ENCODE data around the gene ORAI2.
"Not testable (repeated sequence)": the region's sequence is repeated elsewhere in the genome, so short reads cannot be mapped to it uniquely, and the experiment has no call there.

The ORAI2 gene

DNA sequence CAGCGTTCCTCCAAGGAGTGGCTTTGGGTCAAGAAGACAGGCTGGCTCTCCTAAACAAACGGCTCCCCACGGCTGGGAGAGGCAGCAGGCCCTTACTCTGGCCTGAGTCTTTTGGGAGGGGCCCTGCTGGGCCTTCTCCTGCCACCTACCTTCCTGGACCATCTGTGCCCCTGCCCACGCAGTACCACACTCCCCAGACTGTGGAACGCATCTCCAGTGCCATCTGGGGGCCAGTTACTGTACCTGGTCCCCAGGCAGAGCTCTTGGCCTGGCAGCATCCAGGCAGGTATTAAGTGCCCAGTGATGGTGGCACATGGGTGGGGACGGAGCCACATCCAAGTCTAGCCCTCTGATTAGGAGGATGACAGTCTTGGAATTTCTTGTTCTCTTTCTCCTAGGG lies 16.9 kb downstream of the ORAI2 start:
- no peak for DNase-seq

GRCh38 chr7:102451371-102452054 lies 18.1 kb downstream of the ORAI2 start:
- no peak for DNase-seq

- DNase-seq = no peak
Observed at GRCh38 chr7:102452451-102452850, 19.1 kb downstream of the ORAI2 start.

DNA sequence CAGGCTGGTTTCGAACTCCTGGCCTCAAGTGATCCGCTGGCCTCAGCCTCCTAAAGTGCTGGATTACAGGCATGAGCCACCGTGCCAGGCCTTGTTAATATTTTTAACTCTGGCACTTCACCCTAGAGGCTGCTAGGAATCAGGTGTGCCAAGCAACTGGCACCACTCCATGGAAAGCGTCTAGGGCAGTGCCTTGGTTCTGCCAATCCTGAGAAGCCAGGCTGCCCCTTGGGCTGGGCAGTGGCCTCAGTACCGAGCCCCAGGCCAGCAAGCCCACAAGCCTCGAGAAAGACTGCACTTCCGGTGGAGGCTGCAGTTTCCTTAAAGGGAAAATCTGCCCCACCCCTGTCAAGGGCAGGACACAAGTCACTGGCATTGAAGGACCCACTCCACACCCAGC lies 19.9 kb downstream of the ORAI2 start:
- no peak for DNase-seq

DNA sequence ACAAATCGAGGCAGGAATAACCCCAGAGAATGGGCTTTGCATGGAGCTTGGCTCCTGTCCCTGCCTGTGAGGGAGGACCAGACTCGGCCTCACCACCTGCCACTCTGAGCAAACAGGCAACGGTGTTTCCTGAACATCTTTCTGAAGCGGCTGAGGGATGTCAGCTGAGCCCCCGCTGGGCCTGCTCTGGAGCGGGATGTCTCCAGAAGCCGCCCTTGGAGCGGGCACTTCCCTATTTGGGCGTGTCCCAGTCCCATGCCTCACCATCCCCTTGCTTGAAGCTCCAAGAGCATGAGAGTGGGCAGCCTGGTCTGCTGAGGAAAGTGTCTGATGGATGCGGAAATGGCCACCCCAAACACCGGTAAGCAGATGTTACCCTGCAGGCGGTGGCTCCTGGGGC lies 21.1 kb downstream of the ORAI2 start:
- DNase-seq = no peak

DNA sequence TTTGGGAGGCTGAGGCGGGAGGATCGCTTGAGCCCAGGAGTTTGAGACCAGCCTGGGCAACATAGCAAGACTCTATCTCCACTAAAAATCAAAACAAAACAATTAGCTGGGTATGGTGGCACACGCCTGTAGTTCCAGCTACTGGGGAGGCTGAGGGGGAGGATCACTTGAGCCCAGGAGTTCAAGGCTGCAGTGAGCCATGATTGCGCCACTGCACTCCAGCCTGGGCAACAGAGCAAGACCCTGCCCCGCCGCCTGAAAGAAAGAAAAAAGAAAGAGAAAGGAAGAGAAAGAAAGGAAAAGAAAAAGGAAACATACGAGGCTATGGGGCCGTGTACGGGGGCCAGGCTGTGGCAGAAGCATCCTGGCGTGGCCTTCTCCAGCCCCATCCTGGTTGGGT lies 21.6 kb downstream of the ORAI2 start:
- DNase-seq = not testable (repeated sequence)

- no peak for DNase-seq
Observed at GRCh38 chr7:102455596-102455995, 22.2 kb downstream of the ORAI2 start.

DNA sequence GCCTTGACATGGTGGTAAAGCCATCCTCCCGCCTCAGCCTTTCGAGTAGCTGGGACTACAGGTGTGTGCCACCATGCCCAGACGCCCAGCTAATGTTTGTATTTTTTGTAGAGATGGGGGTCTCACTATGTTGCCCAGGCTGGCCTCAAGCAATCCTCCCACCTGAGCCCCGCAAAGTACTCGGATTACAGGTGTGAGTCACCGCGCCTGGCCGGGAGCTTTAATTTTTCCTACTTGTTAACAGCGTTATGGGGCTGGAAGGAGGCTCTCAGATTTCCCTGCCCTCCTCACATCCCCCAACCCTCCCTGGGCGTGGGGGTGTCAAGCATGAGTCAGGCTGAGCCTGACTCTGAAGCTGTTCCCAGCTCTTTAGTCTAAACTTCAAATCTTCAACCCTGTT lies 23.0 kb downstream of the ORAI2 start:
- DNase-seq = no peak

DNA sequence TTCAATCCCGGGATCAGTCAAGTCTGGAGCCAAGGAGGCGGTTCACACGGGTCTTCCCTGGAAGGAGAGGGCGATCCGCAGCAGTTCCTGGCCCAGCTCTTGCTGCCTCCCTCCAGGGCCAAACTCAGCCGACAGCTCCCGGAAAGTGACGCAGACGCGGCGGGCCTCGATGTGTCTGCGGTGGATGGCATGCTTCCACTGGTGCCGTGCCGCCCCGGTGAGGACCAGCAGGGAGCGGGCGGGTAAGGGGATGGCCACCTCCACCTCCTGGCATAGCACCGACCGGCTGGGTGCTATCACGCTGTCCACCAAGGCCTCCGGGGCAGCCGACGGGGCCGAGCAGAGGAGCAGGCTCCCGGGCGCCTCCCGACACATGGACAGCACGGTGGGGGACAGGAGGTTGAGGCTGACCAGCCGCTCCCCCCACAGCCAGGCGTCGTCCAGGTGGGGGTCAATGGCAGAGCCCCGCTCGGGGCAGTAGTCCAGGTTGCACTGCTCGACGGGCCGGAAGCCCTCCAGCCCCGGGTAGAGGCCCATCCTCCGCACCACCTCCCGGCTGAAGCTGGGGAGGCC lies 24.1 kb downstream of the ORAI2 start:
- no peak for DNase-seq

DNA sequence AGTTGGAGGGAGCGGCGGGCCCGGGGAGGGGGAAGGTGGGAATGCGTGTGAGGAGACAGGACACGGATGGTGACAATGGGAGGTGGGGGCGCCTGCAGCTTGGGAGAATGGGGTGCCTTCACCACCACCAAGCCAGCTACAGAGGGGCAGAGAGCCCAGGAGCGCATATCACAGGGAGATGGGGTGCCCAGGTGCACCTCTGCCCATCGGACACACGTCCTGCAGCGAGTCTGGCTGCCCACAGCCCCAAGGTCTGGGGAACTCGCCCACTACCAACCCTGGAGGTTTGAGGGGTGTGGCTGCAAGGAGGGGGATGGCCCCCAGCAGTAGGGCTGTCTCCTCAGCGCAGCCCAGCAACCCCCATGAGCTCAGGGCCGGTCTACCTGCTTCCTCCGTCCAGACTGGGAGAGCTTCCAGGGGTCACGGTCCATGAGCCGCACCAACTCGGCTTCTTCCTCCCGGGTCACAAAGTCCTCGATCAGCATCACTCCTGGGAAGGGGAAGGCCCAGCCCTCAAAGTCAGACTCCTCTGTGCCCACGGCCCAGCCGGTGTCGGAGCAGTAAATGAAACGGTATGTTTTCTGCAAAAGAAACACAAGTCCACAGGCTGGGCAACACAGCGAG lies 26.0 kb downstream of the ORAI2 start:
- DNase-seq = no peak

DNA sequence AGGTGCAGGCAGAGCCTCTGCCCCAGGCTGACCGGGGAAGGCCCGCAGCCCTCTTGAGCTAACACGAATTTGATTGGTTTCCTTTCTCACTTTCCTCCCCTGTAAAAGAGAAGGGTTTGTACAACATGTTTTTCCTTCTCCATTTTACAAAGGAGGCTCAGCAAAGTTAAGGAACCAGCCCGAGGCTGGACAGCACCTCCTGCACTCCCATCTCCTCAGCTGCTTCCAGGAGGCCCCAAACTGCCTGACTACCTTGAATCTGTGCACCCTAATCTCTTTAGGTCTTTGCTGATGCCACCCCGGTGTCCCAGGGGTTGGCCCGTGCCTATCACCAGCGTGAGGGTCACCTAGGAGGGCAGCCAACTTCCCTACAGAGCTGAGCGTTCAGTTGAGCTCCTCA lies 27.1 kb downstream of the ORAI2 start:
- DNase-seq = no peak

DNA sequence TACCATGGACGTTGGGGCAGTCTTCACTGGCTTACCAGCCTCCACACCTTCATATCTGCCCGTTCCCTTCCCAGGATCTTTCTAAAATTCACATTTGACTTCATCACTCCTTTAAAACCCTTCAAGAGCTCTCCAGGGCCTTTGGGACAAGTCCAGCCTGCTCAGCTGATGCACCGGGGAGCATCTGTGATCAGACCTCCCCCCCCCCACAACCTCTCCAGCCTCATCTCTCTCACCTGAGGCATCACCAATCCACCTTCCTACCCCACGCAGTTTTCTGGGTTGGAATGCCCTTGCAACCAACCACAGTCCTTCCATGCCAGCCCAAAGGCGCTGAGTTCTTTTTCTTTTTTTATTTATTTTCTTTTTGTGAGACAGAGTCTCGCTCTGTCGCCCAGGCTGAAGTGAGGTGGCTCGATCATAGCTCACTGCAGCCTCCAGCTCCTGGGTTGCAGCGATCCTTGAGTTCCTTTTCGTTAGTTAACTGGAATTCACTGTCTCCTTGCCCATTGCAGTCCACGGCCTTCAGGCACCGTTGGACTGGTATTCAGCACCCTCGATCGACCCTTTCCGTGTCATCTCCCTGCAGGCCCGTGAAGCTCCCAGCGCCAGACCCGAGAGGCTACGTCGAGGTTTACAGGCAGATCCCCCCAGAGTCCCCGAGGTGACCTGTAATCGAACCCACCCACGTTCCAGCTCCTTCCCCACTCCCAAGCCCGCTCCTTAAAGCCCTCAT lies 30.6 kb downstream of the ORAI2 start:
- no peak for DNase-seq

GRCh38 chr7:102464577-102465280 lies 31.4 kb downstream of the ORAI2 start, which contains the start of the genes ALKBH4 and LRWD1:
Gene ALKBH4, minus strand, starts transcription at chr7:102464863. Its CDS starts 27 bp downstream, at chr7:102464836.
Gene LRWD1, plus strand, starts transcription at chr7:102464984. Its CDS starts 97 bp downstream, at chr7:102465081.
- peak; percentile 60 for DNase-seq

GRCh38 chr7:102466097-102466496 lies 32.7 kb downstream of the ORAI2 start:
- DNase-seq = no peak

DNA sequence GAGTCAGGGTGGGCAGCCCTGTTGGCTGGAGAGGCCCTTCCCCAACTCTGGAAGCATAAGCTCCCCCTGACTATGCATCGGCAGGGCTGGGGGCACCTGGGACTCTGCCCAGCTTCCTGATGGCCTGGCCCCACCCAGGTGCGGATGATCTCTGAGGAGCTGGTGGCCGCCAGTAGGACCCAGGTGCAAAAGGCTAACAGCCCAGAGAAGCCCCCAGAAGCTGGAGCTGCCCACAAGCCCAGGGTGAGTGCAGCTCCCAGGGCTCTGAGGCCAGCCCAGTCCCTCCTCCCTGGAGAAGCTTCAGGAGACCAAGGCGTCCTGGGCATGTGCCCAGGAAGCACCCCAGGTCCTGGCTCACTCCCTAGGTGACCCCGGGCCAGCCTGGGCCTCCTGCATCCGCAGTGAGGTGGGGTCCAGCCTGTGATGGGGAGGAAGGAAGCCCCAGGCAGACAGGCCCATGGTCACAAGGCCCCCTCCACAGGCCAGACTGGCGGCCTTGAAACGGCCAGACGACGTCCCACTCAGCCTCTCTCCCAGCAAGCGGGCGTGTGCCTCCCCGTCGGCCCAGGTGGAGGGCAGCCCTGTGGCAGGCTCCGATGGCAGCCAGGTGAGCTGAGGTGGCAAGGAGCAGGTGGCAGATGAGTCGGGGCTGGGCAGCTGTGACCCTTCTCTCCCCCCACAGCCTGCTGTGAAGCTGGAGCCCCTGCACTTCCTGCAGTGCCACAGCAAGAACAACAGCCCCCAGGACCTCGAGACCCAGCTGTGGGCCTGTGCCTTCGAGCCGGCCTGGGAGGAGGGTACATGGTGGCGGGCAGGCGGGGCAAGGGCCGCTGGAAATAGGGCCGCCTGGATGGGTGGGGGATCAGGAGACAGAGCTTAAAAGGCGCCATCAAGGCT lies 34.5 kb downstream of the ORAI2 start:
- DNase-seq = no peak

GRCh38 chr7:102468478-102469350 lies 35.3 kb downstream of the ORAI2 start:
- no peak for DNase-seq

GRCh38 chr7:102469351-102469971 lies 36.1 kb downstream of the ORAI2 start:
- no peak for DNase-seq

DNA sequence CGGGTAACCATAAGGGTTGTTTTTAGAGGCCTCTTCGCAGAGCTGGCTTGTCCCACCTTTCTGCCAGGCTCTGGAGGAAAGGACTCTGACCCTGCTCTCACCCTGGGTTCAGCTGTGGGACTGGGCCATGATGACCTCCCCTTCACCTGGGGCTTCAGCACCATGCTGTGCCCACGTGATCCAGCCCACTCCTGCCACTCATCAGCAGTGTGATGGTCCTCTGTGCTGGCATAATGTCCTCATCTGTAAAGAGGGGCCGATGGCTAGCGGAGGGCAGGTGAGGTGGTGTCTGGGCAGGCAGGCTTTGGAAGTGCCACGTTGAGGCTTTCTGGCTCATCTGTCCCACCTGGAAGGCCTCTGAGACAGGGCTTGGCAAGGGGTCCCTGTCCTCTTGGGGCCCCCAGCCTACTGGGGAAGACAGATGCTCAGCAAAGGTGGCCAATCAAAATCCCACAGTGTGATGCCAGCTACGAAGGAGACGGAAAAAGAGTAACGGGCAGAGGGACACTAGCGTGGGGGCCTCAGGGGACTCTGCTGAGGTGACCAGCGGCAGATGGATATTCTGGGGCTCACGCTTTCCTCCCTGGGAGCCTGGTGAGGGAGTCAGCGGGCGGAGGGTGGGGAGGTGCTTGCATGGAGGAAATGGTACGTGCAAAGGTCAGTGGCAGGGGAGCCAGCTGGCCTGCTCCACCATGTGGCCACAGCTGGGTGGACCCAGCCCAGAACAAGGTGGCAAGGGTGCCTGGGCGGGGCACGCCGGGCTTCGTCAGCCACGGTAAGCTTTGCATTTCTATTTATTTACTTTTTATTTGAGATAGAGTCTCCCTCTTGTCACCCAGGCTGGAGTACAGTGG lies 36.8 kb downstream of the ORAI2 start:
- DNase-seq = no peak

DNA sequence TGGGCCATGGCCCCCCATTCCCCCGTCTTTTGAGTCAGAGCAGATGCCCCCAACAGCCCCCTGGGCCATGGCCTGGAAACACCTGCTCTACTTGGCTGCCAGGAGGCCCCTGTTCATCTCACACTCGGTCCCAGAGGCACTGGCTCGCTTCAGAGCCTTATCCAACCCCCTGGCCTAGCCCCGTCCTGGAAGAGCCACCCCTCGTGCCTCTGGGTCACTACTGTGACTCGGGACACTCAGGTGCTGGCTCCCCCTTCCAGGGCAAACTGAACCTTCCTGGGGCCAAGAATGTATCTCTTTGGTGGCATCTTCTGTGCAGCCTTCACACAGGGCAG lies 38.4 kb downstream of the ORAI2 start:
- no peak for DNase-seq
